NCI-H2227 treated with DMSO at 0.1 percent for 48 hours (cell line): ENCODE results near the gene SCAANT1.
A peak's percentile ranks its signal among the peaks of the same experiment; 100 is the strongest.

Source experiments
- DNase-seq: peaks from one replicate; lab custom pipeline; 2025; lab: John Stamatoyannopoulos, UW

Gene SCAANT1

DNA sequence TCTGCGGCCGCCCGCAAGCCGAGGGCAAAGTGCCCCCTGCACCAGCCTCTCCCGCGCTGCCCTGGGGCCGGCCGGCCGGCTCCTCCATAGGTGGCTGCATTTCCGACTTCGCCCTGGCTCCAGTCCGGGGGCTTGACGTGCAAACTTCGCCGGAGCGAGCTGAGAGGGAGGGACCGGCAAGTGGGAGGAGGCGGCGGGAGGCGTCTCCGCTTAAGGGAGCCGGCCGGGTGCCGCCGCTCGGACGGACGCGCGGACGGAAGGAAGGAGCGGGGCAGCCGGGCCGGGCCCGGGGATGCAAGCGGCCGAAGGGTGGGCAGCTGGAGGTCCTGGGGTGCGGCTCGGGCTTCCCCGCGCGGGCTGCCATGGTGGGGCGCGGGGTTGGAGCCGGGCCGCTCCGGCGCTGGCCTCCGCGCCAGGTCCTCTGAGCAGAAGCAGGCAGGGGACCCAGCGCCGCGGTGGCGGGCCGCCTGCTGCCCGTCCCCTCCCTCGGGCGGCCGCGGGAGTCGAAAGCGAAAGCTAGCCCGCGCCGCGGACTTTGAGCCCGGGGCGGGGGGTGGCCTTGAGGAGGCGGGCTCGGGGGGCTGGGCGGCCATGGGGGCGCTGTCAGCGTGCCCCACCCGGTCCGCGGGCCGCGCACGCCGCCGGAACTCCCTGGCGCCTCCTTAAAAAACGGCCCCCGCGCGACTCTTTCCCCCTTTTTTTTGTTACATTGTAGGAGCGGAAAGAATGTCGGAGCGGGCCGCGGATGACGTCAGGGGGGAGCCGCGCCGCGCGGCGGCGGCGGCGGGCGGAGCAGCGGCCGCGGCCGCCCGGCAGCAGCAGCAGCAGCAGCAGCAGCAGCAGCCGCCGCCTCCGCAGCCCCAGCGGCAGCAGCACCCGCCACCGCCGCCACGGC, at the start of gene SCAANT1:
Gene SCAANT1, minus strand, starts transcription at position 511 of the 895 bp plus-strand sequence.
- peak; percentile 57 for DNase-seq

DNA sequence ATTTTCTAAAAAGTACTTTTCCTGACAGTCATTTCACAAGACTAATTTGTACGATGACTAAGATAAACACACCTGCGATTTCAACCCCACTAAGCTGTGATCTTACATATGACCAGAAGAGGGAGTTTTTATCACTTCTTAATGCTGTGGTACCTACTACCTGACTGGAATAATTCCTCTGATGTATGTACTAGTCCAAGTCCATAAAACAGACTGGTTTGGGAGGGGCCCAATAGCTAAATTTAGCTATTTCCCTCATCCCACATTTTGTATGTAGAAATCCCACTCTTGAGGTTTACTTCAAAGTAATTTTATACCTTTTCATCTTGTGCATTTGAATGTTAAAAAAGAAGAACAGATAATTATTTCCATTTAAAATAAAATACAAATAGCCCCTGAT, 49.7 kb upstream of the SCAANT1 start:
- peak; percentile 2 for DNase-seq

DNA sequence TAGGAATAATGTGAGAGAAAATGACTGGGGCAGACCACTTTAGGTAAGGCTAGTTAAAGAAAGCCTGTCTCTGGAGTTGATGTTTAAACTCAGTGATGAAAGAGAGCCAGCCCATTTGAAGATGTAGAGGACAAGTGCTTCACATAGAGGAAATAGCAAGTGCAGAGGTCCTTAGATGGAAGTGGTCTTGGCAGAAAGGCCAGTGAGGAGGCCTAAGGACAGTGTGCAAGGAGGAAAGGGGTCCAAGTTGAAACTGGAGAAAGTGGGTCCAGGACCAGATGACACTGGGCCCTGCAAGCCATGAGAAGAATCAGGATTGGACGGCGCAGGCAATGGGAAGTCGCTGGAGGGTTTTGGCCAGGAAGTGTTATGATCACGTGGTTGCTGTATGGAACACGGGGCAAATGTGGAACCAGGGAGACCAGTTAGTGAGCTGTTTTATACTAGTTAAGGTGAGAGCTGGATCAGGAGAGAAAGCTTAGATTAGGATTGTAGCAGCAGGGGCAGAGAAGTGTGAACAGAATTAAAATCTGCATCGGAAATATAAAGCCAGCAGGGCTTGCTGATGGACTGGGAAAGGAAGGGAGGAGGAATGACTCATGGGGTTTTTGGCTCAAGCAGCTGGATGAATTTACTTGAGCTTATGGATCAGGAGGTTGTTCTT, 48.0 kb upstream of the SCAANT1 start:
- peak; percentile 5 for DNase-seq

DNA sequence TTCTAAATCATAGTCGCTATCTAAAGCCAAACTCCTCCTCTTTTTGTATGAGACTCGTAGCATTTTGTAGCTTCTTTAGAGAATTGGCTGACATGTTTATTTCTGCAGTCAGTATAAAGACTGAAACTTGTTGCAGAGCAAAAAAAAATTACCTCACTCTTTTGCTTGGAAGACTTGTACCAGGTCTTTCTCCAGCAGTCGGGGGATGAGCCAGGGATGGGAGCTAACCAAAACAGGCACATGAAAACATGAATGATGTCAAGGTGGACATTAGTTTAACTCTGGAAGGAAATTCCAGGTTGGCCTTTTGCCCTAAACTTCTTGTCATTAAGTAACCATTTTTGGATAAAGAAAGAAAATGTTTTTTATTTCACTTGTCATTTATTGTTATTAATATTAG, 47.0 kb upstream of the SCAANT1 start:
- no peak for DNase-seq

DNA sequence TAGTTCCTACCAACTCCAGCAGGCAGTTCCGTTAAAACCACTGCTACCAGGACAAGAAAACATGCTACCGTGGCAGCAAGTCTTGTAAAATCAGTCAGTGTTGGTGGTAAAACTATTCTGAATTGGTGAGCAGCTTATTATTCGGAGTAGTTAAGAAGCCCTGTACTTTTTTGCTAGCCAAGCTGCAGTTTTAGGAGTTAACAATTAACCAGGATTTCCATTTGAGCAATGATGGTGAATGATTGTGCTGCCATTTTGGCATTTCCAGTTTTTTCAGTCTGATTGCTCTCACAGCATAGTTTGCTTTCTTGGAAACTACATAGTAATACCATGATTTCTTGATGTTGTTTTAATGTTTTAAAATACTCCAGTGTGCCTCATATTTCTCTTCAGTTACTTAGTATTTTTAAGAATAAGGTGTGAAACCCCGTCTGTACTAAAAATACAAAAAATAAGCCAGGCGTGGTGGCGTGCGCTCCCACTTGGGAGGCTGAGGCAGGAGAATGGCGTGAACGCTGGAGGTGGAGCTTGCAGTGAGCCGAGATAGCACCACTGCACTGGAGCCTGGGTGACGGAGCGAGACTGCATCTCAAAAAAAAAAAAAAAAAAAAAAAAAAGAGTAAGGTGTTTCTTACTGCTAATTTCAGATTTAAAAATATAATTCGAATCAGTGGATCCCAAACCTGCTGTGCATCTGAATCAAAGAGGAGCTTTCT, 43.8 kb upstream of the SCAANT1 start:
- DNase-seq = no peak

DNA sequence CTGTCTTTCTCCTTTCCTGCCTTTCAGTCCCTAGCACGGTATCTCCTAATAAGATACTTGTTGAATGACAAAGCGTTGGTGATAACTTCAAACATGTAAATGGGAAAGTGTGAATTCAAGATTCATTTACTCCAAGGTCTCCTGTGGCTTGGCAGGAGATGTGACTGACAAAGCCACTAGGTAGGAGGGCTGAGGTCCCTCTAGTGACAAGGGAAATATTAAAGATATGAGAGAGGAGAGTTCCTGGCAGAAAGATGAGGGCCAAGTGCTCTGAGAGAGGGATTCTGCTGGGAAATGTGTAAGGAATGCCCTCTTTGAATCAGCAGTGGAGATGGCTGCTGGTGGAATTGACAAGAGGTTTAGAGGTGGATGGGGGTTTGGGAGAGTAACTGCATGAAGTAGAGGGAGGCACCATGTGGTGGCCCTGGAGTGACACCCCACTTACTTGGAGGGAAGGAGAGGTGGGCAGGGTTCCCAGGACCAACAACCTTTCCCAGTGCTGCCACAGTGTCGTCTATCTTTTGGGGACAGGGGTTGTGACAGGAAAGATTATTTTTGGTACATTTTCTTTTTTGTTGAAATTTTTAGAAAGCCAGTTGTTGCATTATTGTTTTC, 43.0 kb upstream of the SCAANT1 start:
- no peak for DNase-seq

DNA sequence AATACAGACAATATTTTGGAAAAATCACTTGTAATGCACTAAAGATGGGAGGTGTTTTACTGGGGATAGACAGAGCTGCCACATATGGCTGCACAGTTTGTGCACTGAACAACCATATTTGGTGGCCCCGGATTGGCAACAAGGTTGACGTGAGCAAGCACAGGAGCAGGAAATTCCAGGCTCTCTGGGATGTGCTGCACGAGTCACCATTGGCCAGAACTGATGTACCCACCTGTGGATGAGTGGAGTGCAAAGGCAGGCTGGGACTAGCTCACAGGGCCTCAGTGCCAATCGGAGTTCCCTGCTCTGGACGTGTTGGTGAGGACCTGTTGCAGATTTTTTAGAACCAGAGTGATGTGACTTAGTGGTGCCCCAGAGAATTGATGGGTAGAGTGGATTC, 42.0 kb upstream of the SCAANT1 start:
- no peak for DNase-seq

DNA sequence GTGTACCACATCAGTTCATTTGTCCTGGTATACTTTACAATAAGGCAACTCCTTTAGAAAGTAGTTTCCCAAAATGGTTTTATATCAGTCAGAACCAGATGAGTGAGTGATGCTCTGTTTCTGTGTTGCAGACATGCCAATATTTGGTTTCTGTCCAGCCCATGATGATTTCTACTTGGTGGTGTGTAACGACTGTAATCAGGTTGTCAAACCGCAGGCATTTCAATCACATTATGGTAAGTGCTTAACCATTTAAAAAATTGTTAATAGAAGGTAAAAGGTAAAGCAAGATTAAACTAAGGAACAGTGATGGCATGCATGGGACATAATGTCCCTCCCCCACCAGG, 40.0 kb upstream of the SCAANT1 start:
- no peak for DNase-seq

DNA sequence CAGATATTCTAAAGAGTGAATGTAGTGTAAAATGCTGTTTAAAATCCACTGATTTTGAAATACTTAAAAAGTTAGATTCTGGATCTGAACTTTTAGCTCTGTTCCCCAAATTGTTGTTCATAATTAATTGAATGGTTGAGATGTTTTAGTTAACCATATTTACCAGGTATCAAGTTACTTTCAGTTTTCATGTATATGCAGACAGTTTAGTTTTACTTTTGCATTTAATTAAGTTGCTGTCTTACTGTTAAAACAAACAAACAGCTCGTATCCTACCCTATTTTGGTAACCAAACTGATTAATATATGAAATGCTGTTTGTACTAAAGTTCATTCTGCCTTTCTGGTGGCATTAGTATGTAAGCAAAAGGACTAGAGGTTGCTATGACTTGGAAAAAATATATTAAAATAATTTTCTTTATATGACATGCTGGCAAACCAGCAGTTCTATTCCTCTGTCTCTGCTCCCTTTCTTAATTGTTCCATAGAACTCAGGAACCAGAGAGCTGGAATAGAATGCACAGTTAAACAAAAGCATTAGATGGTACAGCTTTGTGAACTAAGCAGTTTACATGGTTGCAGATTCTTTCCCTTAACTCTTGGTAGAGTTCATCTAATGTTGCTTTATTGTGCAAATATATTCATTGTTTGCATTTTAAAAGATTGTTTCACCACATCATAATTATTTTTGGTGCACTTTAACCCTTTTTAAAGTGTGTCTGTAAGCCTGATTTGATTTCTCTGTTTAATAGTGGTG, 39.5 kb upstream of the SCAANT1 start:
- no peak for DNase-seq

DNA sequence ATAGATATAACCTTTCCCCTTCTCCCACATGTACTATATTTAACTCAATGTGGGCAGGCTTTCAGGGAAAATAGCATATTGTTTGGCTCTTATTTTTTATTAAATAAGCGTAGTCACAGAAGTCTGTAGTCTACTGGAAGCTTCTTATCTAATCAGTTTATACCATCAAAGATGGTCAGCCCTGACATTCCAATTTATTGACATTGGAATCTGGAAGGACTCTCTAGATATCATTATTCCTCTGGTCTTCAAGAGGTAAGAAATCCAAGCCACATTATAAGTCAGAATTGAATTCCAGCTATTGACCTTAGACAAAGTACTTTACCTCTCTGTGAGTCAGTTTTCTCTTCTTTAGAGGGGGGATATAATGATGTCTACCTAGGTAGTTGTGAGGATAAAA, 38.5 kb upstream of the SCAANT1 start:
- no peak for DNase-seq

DNA sequence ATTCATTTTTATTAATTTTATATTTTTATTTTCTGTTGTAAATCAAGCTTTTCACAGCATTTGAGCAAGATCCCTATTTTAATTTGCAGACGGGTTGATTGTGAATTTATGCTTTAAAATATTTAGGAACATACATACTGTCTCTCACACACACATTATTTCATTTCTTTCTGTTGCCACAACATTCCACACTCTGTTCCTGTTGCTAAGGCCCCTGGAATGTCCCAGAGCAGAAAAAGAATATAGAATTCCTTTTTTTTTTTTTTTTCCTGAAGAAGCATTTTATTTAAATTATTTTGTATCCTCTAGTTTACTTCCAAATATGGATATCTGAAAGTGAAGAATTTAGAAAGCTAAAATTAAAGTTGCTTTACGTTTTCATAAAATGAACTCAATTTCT, 36.8 kb upstream of the SCAANT1 start:
- no peak for DNase-seq

DNA sequence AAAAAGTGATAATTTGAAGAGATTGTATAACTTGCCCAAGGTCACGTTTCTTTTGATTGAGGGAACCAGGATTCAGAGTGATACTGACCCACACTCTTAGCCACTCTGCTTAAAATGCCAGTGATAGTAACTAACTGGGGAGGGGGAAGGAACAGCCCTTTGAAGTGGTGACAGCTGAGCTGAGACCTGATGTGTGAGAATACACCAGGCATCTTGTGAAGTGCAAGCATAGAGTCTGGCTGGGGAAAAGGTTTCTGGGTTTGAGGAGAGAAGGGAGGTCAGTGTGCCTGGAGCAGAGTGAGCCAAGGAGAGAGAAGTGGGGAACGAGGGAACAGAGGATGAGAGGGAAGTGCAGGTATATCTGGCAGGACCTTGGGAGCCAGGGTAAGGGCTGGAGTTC, 35.4 kb upstream of the SCAANT1 start:
- no peak for DNase-seq

DNA sequence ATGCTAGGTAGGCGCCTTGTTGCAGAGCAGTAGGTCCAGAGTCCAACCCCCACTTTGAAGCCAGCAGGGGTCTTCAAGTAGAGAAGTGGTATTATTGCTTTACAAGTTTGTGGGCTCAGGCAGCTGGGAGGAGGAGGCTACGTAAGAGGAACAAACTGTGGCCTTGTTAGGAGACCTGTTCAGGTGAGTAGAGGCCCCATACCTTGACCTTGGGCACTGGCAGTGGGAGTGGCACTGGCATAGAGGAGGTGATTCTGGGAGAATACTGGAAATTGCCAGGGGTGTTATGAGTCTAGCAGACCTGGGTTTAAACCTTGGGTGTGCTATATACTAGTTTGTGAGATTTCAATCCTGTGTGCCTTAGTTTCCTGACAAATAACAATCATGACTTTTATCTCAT, 34.6 kb upstream of the SCAANT1 start:
- DNase-seq = no peak

DNA sequence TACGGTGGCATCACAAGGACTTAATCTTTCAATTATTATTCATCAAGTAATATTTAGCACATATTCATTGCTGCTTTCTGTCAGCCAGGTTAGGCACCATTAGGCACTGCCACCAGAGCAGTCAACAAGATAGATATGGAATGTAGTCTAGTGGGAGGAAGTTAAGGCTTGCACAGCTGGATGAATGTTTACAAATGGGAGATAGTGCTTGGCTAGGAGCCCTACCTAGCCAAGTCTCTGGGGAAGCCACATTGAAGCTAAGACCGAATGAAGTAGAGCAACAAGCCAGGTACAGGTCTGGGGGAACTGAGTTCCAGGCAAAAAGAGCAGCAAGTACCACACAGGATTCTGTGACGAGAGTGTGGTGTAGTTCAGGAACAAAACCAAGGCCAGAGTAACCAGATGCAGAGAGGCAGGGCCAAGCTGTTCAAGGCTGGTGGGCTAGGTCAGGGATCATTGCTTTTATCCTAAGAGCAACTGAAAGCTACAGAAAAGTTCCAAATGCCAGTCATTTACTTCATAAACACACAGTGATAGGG, 33.4 kb upstream of the SCAANT1 start:
- no peak for DNase-seq

DNA sequence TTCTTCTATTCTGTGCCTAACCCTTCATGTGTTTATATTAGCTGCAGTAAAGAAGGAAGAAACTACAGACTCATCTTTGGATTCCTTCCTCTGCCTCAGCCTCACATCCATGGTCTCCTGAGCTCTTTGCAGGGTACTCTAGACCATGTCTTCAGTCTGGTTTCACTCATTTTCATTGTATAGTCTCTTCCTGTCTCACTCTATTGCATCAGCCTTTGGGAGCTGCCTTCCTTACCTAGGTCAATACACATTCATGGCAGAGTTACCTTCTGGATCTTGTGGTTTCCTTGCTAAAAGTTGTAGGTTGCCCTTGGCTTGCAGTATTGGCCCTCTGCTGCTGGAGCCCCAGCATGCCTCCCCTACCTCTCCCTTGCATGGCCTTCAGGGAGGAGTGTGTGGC, 31.5 kb upstream of the SCAANT1 start:
- no peak for DNase-seq

DNA sequence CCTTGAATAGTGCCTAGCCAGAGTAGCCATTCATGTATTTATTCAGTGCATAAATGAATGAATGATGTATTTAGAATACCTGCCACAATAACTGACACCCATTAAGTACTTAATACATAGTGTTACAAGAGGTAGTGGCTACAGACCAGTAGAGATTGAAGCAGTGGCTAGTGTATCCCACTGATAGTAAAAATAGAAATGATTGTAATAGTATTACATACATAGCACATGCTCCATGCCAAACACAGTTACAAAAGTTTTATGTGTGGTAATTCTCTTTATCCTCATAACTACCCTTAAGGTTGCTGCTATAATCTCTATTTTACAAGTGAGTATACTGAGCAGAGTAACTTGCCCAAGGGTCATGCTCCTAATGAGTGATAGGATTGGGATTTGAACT, 30.3 kb upstream of the SCAANT1 start:
- no peak for DNase-seq

DNA sequence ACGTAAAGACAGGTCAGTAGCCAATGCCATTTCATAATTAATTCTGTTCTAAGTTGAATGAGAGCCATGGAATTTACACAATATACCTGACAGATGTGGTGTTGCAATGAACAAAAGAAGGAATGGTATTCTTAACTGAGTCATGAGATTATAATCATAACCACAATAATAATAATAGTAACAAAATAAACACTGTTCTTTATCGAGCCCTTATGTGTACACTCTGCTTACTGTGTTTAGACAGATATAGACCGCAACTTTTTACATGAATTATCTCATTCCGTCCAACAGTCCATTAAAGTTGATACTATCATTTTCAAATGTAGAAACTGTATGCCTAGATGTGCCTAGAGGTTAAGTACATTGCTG, 28.2 kb upstream of the SCAANT1 start:
- no peak for DNase-seq

DNA sequence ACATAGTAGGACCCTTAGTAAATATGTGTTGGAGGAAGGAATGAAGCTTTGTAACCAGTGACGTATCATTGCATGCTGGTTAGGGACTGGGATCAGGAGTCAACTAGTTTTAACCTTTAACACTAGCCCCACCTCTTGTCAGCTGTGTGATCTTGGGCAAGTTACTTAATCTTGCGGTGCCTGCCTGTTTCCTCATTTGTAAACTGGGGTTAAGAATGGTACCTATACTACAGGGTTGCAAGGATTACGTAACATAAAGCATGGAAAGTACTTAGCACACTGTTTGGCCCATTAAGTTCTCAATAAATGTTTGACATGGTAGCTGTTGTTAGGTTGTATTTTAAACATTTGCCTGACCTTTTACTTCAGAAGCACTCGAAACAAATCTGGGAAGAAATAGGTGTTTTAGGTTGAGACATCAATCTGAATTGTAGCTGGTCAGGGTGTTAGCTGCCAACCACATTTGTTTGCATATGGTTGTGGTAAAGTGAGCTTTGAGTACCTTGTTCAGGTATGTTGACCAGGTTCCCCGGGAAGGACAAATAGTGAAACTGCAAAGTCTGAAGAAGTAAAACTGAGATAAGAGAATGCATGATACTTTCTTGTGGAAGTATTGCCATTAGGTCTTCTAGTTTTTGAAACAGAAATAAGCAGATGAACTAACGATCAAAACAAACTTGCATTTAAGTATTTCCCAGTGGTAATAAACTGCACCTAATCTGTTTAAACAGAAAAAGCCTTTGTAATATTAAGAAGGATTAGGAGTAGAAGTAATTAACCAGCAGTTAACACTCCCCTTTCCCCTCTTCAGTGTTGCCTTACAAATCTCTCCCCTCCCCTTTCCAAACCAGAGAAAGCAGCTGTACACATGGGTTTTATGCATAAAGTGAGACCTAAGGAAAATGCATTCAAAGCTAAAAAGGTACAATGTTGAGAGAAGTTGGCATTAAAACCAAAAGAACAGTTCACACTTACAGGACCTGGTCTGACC, 25.8 kb upstream of the SCAANT1 start:
- DNase-seq = no peak

DNA sequence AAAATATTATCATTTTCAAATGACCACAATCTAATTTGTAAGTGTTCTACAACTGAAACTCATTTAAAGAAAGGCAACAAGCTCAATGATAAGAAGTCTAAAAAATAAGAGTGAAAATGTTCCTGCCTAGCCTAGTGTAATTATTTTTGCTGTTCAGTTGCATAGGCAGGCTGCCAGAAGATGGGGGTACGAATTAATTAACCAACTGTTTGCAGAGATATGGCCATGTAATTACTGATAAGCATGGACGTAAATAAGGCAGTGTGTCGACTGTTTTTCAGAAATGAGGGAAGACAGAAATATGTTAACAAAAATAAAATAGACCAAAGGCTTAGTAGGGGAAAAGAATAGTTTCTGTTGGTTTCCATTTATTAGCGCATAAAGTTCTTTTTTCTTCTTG, 24.7 kb upstream of the SCAANT1 start:
- DNase-seq = no peak
